HG03159 (cell line): Measurements from ENCODE around the gene RTL10.

Experiments
- ATAC-seq: cut with Tn5 transposase; IDR thresholded peaks from one replicate; pipeline ENCODE4 v1.9.1; 2021; ENCODE audit warnings: mild to moderate bottlenecking, moderate library complexity; ENCODE audit not compliant: unreplicated experiment

RTL10 gene

DNA sequence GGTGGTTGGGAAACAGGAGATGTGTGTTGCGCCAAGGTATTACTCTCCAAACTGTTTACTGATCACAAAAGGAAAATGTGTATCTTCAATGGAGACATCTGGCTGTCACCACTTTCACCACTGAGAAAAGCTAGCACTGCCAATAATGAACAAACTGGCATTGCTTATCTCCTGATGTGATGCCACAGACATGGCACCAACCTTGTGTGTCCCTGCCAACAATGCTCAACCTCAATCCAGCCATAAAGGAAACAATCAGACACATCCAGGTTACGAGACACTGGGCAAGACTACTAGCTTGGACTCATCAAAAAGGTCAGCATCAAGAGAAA is 28.1 kb downstream of the RTL10 start:
- no peak for ATAC-seq

GRCh38 chr22:19825904-19826618 is 28.6 kb downstream of the RTL10 start:
- no peak for ATAC-seq

DNA sequence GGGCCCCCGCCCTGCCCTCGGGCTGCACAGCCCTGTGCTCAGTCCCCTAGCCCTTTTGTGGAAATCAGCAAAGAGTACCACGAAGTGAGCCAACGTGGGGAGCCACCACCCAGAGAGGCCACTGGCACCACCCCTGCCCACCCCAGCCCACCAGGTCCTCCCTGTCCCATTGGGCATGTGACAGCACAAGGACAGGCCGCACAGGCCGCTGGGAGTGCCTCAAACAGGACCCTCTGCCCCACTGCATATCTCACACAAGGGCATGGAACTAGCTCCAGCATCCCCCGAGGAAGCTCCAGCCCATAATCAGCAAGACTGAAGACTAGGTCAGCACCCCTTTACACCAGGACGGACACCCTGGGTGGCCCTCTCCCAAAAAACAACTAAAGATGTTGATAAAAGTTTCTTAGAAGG is 29.7 kb downstream of the RTL10 start:
- no peak for ATAC-seq

DNA sequence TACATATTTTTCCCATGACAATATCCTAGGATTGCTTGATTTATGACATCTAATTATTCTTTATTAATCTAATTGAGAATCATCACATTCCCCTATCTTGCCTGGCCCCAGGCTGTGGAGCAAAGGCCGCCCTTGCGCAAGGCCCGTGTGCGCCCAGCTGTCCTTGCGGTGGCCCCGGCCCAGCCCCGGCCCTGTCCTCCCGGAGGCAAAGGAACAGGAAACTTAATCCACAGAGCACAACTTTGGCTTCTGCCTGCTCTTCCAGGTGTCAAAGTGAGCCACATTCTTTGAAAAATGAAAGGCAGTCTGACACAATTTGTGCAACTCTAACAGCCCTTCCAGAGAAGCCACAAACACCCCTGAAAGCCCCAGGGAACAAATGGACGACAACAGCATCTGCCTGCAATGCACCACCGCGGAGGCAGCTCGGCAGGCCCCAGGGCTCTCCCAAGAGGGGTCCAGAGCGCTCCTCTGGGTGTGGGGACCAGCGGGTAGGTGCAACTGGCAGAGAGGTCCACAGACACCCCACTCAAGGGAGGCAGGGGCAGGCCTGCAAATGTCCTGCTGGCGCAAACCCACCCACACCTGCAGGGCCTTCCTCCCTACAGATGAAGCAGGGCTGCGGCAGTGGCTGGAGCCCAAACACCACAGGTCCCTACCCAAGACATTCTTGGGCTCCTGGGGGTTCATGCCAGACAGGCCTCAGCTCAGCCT is 30.3 kb downstream of the RTL10 start:
- ATAC-seq, result no peak

GRCh38 chr22:19823902-19824211 is 30.8 kb downstream of the RTL10 start:
- ATAC-seq, result no peak

DNA sequence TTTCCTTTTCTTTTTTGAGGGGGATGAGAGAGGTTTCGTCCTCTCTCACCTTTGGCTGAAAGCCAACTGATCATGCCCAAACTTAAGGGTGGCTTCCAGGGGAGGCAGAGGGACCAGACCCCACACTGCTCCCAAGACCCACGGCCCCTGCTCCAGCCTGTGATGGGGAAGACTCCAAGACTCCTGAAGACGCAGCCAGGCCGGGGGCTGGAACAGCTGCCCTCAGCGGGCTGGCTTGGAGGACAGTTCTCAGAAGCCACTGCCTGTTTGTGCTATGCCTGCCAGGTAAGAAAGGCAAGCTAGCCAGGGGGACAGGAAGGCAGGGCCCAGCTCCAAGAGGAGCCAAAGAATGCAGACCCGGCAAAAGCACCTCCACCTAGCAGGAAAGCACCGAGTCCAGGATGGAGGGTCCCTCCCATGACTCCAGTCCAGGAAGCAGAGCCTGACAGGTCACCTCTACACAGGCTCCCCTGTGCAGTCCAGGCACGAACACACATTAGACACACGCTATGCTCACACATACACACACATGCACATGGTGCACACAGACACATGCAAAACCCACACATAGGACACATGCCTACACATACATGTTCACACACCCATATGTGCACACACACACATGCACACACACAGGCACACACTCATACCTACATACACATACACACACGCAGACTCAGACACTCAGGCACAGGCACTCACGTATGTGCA is 31.3 kb downstream of the RTL10 start:
- ATAC-seq, result no peak

- no peak for ATAC-seq
Observed at GRCh38 chr22:19822301-19823117, 32.2 kb downstream of the RTL10 start.

DNA sequence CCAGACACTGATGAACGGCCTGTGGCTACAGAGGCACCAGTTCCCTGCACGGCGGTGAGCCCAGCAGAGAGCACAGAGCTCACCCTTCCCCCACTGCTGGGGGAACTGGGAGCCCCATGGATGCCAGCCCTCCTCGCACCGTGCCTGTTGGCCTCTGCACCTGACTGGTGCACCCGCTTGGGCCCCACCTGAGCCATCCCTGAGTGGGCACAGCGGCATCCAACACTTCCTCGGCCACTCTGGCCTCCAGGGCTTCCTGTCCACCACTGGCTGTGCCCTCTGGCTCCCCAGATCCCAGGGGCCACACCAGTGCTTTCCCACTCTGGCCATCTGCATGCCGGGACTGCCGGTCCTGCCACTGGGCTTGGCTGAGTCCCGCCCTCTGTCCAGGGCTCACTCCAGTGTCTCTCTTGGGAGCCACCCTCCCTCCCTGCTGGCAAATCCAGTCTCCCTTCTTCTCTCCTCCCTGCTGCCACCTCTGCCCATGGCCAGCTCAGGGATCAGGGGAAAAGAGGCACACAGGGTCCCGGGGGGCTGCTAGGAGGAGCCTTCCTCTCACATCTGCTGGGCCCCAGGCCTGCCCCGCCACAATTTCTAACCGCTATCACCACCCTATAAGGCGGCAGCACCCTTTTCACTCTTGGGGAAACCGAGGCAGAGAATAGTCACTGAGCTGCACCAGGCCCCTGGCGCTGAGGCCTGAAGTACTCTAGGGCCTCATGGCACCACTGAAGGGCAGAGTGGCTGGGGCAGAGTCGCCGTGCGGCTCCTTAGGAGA is 33.0 kb downstream of the RTL10 start:
- ATAC-seq, result no peak

DNA sequence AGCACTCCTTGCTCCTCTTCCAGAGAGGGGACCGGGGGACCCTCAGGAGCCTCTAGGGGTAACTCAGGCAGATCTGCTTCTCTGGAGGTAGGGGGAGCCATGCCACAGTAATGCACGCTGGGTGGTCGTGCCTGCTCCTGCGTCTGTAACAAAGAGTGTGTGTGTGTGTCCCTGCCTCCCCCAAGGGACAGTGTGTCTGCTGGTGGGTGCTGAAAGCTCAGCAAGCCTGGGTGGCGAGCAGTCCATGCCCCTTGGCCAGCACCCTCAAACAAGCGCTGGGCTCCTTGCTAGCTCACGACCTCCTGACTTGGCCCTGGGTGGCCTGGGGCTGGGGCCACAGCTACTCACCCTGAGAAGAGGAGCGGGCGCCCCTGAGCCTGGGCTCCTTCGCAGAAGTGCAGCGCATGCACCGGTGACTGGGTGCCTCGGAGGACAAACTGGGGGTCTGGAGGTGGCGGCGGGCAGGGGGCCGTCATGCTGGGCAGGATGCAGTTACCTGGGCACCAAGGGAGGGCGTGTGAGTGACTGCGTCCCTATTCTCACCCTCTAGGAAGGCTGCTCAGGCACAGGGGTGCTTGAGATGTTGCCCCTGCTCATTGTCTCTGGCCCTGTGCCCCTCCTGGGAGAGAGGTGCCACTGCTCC is 33.7 kb downstream of the RTL10 start:
- ATAC-seq, result no peak

GRCh38 chr22:19819911-19820879 is 34.5 kb downstream of the RTL10 start:
- ATAC-seq, result no peak

- ATAC-seq, result no peak
Observed at GRCh38 chr22:19819208-19819910, 35.3 kb downstream of the RTL10 start.

DNA sequence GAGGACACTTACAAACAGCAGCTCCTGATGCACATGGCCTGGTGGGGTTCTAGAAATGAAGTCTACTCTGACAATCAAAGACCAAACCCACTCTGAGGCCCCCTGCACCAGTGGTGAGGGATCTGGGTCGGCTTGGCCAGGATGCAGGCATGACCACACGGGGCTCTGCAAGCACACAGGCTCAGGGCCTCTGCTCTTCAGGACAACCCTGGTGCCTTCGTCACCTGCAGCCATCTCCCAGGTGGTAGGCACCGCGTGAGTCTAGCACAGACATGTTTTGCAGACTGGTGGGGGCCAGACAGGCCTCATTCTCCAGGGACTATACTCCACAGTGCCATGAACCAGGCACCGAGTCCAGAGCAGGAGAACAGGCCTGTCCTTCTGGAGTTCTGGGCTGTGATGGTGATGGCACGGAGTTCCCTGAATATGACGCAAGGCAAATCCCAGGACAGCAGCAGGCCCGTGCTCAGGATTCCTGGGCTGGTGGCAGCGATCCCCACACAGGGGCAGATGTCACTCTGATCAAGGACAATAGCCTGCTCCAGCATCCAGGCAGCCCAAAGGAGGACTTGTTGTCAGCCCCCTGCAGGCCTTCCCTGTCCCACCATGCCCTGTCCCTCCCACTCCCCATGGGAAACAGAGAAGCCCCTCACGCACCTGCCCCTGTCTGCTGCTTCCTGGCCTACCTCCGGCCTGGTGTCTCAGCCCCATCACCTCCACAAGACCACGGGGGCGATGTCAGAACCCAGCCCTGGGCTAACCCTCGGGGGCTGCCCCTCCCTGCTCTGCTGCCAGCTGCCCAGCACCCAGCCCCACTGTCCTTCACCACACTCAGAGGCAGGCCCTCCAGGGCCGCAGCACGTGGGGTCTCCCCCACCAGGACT is 36.1 kb downstream of the RTL10 start:
- ATAC-seq, result no peak

- ATAC-seq, result no peak
Observed at GRCh38 chr22:19816372-19817119, 38.1 kb downstream of the RTL10 start.

DNA sequence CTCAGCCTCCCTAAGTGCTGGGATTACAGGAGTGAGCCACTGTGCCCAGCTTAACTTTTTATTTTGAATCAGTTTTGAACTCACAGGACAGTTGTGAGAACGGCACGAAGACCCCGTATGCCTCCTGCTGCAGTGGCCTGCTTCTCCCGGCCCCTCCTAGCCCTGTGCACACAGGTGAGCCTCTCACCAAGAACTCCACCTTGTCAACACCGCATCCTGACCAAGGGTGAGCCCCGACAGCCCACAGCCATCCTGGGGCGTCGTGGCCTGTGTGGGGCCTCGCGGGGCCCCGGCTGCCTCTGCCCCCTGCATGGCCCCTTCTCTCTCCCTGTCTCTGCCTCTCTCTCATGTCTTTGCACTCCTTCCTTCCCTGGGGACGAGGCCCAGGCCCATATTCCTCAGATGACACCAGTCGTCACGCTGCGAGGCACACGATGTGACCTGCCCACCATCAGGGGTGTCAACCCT is 38.8 kb downstream of the RTL10 start:
- no peak for ATAC-seq

GRCh38 chr22:19815093-19815822 is 39.4 kb downstream of the RTL10 start:
- no peak for ATAC-seq

- no peak for ATAC-seq
Observed at GRCh38 chr22:19814428-19814827, 40.2 kb downstream of the RTL10 start.
